ENCODE data around the gene SGF29. TPM values are rescaled to one million over a fixed set of nuclear protein-coding genes. Genes with fewer than 3 reads are reported as not detected.

SGF29 gene
- total RNA-seq, 1 donor from 2014 or later = 19.8 TPM

GRCh38 chr16:28575446-28576109 is 21.9 kb downstream of the SGF29 start:
- Histone ChIP-seq H3K36me3 (ENCODE audit: control insufficient read depth in 3 of 3, insufficient read depth in 3 of 3, low read length in 3 of 3) (peaks cover 4 to 9% (median 5%) of the 10 kb centered on the region in 3 donors), H3K27ac (ENCODE audit: low read depth, low read length) (no peak overlapping the region), H3K9ac (ENCODE audit: low read depth in 1 of 3, low read length in 3 of 3) (no peak overlapping the region), H3K27me3 (ENCODE audit: control insufficient read depth in 3 of 3, insufficient read depth in 3 of 3, low read length in 3 of 3) (no peaks in the 10 kb centered on the region), H3K4me1 (ENCODE audit: control insufficient read depth in 3 of 3, insufficient read depth in 3 of 3, low read length in 3 of 3) (peaks cover 10 to 17% (median 16%) of the 10 kb centered on the region in 3 donors), H3K9me3 (ENCODE audit: control insufficient read depth in 3 of 3, low read length in 3 of 3) (no peaks in the 10 kb centered on the region), H3K4me3 (ENCODE audit: low read length in 3 of 3) (no peak overlapping the region)

- H3K9me3 ChIP-seq (ENCODE audit: control insufficient read depth in 3 of 3, low read length in 3 of 3) = no peaks in the 10 kb centered on the region
- H3K4me3 ChIP-seq (ENCODE audit: low read length in 3 of 3) = no peak overlapping the region
- peaks cover 26 to 36% (median 34%) of the 10 kb centered on the region in 3 donors for H3K36me3 ChIP-seq (ENCODE audit: control insufficient read depth in 3 of 3, insufficient read depth in 3 of 3, low read length in 3 of 3)
- peak overlapping the region in 1 of 3 donors; percentile 3 for H3K9ac ChIP-seq (ENCODE audit: low read depth in 1 of 3, low read length in 3 of 3)
- no peak overlapping the region for H3K27ac ChIP-seq (ENCODE audit: low read depth, low read length)
- H3K4me1 ChIP-seq (ENCODE audit: control insufficient read depth in 3 of 3, insufficient read depth in 3 of 3, low read length in 3 of 3) = no peaks in the 10 kb centered on the region
- no peaks in the 10 kb centered on the region for H3K27me3 ChIP-seq (ENCODE audit: control insufficient read depth in 3 of 3, insufficient read depth in 3 of 3, low read length in 3 of 3)
Observed at GRCh38 chr16:28580726-28581315, 27.1 kb downstream of the SGF29 start.

- no peaks in the 10 kb centered on the region for H3K27me3 ChIP-seq (ENCODE audit: control insufficient read depth in 3 of 3, insufficient read depth in 3 of 3, low read length in 3 of 3)
- H3K9ac ChIP-seq (ENCODE audit: low read depth in 1 of 3, low read length in 3 of 3) = no peak overlapping the region
- H3K9me3 ChIP-seq (ENCODE audit: control insufficient read depth in 3 of 3, low read length in 3 of 3) = no peaks in the 10 kb centered on the region
- H3K4me1 ChIP-seq (ENCODE audit: control insufficient read depth in 3 of 3, insufficient read depth in 3 of 3, low read length in 3 of 3) = no peaks in the 10 kb centered on the region
- H3K4me3 ChIP-seq (ENCODE audit: low read length in 3 of 3) = no peak overlapping the region
- H3K27ac ChIP-seq (ENCODE audit: low read depth, low read length) = no peak overlapping the region
- peaks cover 52 to 67% (median 63%) of the 10 kb centered on the region in 3 donors for H3K36me3 ChIP-seq (ENCODE audit: control insufficient read depth in 3 of 3, insufficient read depth in 3 of 3, low read length in 3 of 3)
Observed at GRCh38 chr16:28585674-28586073, 32.0 kb downstream of the SGF29 start.

GRCh38 chr16:28586466-28586865 is 32.7 kb downstream of the SGF29 start:
- H3K27me3 ChIP-seq (ENCODE audit: control insufficient read depth in 3 of 3, insufficient read depth in 3 of 3, low read length in 3 of 3) = no peaks in the 10 kb centered on the region

GRCh38 chr16:28587386-28587785 is 33.7 kb downstream of the SGF29 start:
- H3K4me3 ChIP-seq (ENCODE audit: low read length in 3 of 3) = no peak overlapping the region
- H3K36me3 ChIP-seq (ENCODE audit: control insufficient read depth in 3 of 3, insufficient read depth in 3 of 3, low read length in 3 of 3) = peaks cover 51 to 66% (median 60%) of the 10 kb centered on the region in 3 donors
- H3K27me3 ChIP-seq (ENCODE audit: control insufficient read depth in 3 of 3, insufficient read depth in 3 of 3, low read length in 3 of 3) = no peaks in the 10 kb centered on the region
- H3K27ac ChIP-seq (ENCODE audit: low read depth, low read length) = no peak overlapping the region
- H3K9me3 ChIP-seq (ENCODE audit: control insufficient read depth in 3 of 3, low read length in 3 of 3) = no peaks in the 10 kb centered on the region
- no peaks in the 10 kb centered on the region for H3K4me1 ChIP-seq (ENCODE audit: control insufficient read depth in 3 of 3, insufficient read depth in 3 of 3, low read length in 3 of 3)
- no peak overlapping the region for H3K9ac ChIP-seq (ENCODE audit: low read depth in 1 of 3, low read length in 3 of 3)

More at GRCh38 chr16:28586466-28586865, 32.7 kb downstream of the SGF29 start:
- no peaks in the 10 kb centered on the region for H3K4me1 ChIP-seq (ENCODE audit: control insufficient read depth in 3 of 3, insufficient read depth in 3 of 3, low read length in 3 of 3)
- peaks cover 54 to 69% (median 64%) of the 10 kb centered on the region in 3 donors for H3K36me3 ChIP-seq (ENCODE audit: control insufficient read depth in 3 of 3, insufficient read depth in 3 of 3, low read length in 3 of 3)
- no peak overlapping the region for H3K27ac ChIP-seq (ENCODE audit: low read depth, low read length)
- H3K9ac ChIP-seq (ENCODE audit: low read depth in 1 of 3, low read length in 3 of 3) = no peak overlapping the region
- H3K9me3 ChIP-seq (ENCODE audit: control insufficient read depth in 3 of 3, low read length in 3 of 3) = no peaks in the 10 kb centered on the region
- no peak overlapping the region for H3K4me3 ChIP-seq (ENCODE audit: low read length in 3 of 3)

GRCh38 chr16:28589069-28589468 is 35.3 kb downstream of the SGF29 start:
- Histone ChIP-seq H3K4me3 (ENCODE audit: low read length in 3 of 3) (no peak overlapping the region), H3K9ac (ENCODE audit: low read depth in 1 of 3, low read length in 3 of 3) (no peak overlapping the region)

GRCh38 chr16:28589930-28590329 is 36.2 kb downstream of the SGF29 start:
- peaks cover 45 to 62% (median 48%) of the 10 kb centered on the region in 3 donors for H3K36me3 ChIP-seq (ENCODE audit: control insufficient read depth in 3 of 3, insufficient read depth in 3 of 3, low read length in 3 of 3)

More at GRCh38 chr16:28589069-28589468, 35.3 kb downstream of the SGF29 start:
- Histone ChIP-seq H3K36me3 (ENCODE audit: control insufficient read depth in 3 of 3, insufficient read depth in 3 of 3, low read length in 3 of 3) (peaks cover 48 to 64% (median 51%) of the 10 kb centered on the region in 3 donors), H3K27me3 (ENCODE audit: control insufficient read depth in 3 of 3, insufficient read depth in 3 of 3, low read length in 3 of 3) (no peaks in the 10 kb centered on the region), H3K9me3 (ENCODE audit: control insufficient read depth in 3 of 3, low read length in 3 of 3) (no peaks in the 10 kb centered on the region), H3K27ac (ENCODE audit: low read depth, low read length) (no peak overlapping the region), H3K4me1 (ENCODE audit: control insufficient read depth in 3 of 3, insufficient read depth in 3 of 3, low read length in 3 of 3) (no peaks in the 10 kb centered on the region)

GRCh38 chr16:28590384-28591340 is 36.9 kb downstream of the SGF29 start:
- Histone ChIP-seq H3K27me3 (ENCODE audit: control insufficient read depth in 3 of 3, insufficient read depth in 3 of 3, low read length in 3 of 3) (no peaks in the 10 kb centered on the region), H3K4me1 (ENCODE audit: control insufficient read depth in 3 of 3, insufficient read depth in 3 of 3, low read length in 3 of 3) (no peaks in the 10 kb centered on the region), H3K36me3 (ENCODE audit: control insufficient read depth in 3 of 3, insufficient read depth in 3 of 3, low read length in 3 of 3) (peaks cover 40 to 55% (median 41%) of the 10 kb centered on the region in 3 donors), H3K27ac (ENCODE audit: low read depth, low read length) (no peak overlapping the region), H3K4me3 (ENCODE audit: low read length in 3 of 3) (no peak overlapping the region), H3K9ac (ENCODE audit: low read depth in 1 of 3, low read length in 3 of 3) (no peak overlapping the region), H3K9me3 (ENCODE audit: control insufficient read depth in 3 of 3, low read length in 3 of 3) (no peaks in the 10 kb centered on the region)

More at GRCh38 chr16:28589930-28590329, 36.2 kb downstream of the SGF29 start:
- Histone ChIP-seq H3K27me3 (ENCODE audit: control insufficient read depth in 3 of 3, insufficient read depth in 3 of 3, low read length in 3 of 3) (no peaks in the 10 kb centered on the region), H3K4me1 (ENCODE audit: control insufficient read depth in 3 of 3, insufficient read depth in 3 of 3, low read length in 3 of 3) (no peaks in the 10 kb centered on the region), H3K9ac (ENCODE audit: low read depth in 1 of 3, low read length in 3 of 3) (no peak overlapping the region), H3K4me3 (ENCODE audit: low read length in 3 of 3) (no peak overlapping the region), H3K9me3 (ENCODE audit: control insufficient read depth in 3 of 3, low read length in 3 of 3) (no peaks in the 10 kb centered on the region), H3K27ac (ENCODE audit: low read depth, low read length) (no peak overlapping the region)

- Histone ChIP-seq H3K4me1 (ENCODE audit: control insufficient read depth in 3 of 3, insufficient read depth in 3 of 3, low read length in 3 of 3) (peaks cover 0 to 3% (median 1%) of the 10 kb centered on the region in 3 donors), H3K9me3 (ENCODE audit: control insufficient read depth in 3 of 3, low read length in 3 of 3) (no peaks in the 10 kb centered on the region), H3K4me3 (ENCODE audit: low read length in 3 of 3) (no peak overlapping the region), H3K9ac (ENCODE audit: low read depth in 1 of 3, low read length in 3 of 3) (no peak overlapping the region), H3K27ac (ENCODE audit: low read depth, low read length) (no peak overlapping the region), H3K27me3 (ENCODE audit: control insufficient read depth in 3 of 3, insufficient read depth in 3 of 3, low read length in 3 of 3) (no peaks in the 10 kb centered on the region), H3K36me3 (ENCODE audit: control insufficient read depth in 3 of 3, insufficient read depth in 3 of 3, low read length in 3 of 3) (peaks cover 37 to 52% (median 39%) of the 10 kb centered on the region in 3 donors)
Observed at GRCh38 chr16:28591355-28591754, 37.6 kb downstream of the SGF29 start.

Data from skeletal muscle tissue (tissue), 4 donors.